HEK293 (cell line): ENCODE results near the gene TMEM151B.
A peak's percentile ranks its signal among the peaks of the same experiment; 100 is the strongest.

Experiments
- CTCF ChIA-PET: fragments of 350-600 bp; formaldehyde crosslinking; extraction: SDS; loops from one replicate; lab custom pipeline; 2021; ENCODE audit warnings: antibody characterized with exemption; lab: Yijun Ruan, JAX
- POLR2A ChIA-PET: fragments of 300-600 bp; formaldehyde crosslinking; extraction: SDS; loops from one replicate; lab custom pipeline; 2020; ENCODE audit warnings: antibody characterized with exemption, inconsistent platforms; lab: Yijun Ruan, JAX
- H3K27ac ChIP-seq: fragments of 200-500 bp; sonication (Bioruptor generic); 2 replicates; pipeline ENCODE4 v1.5.1; 2014; ENCODE audit warnings: low read depth, low read length, control low read depth, inconsistent platforms; ENCODE audit errors: extremely low read depth
- H3K36me3 ChIP-seq, 2 experiments: fragments of 200-500 bp in 1 of 2; sonication (Bioruptor generic) in 1 of 2; 1 replicate in 1 of 2; 2 replicates in 1 of 2; pipeline ENCODE4 v1.5.1; 2014 to 2017; ENCODE audit warnings: inconsistent platforms in 2 of 2, low read length in 2 of 2; ENCODE audit not compliant: control insufficient read depth in 2 of 2, insufficient read depth in 1 of 2
- H3K4me1 ChIP-seq: fragments of 200-500 bp; sonication (Bioruptor generic); 2 replicates; pipeline ENCODE4 v1.5.1; 2014; ENCODE audit warnings: mild to moderate bottlenecking, low read length, inconsistent platforms; ENCODE audit not compliant: control insufficient read depth, insufficient read depth
- H3K4me3 ChIP-seq: 2 replicates; pipeline ENCODE4 v1.5.1; 2011; ENCODE audit warnings: low read depth, mild to moderate bottlenecking, control low read depth, low read length, moderate library complexity
- H3K9me3 ChIP-seq: fragments of 200-500 bp; sonication (Bioruptor generic); 2 replicates; pipeline ENCODE4 v1.5.1; 2014; ENCODE audit warnings: low read depth, low read length, inconsistent platforms; ENCODE audit not compliant: control insufficient read depth, insufficient read depth
- GLIS1 ChIP-seq: fragments of 450-650 bp; formaldehyde crosslinking; IDR thresholded peaks from 2 replicates; pipeline ENCODE4 v1.5.1; 2016; ENCODE audit warnings: missing biosample characterization, missing genetic modification characterization
- MYNN ChIP-seq: fragments of 450-650 bp; formaldehyde crosslinking; IDR thresholded peaks from 2 replicates; pipeline ENCODE4 v1.5.1; 2016; ENCODE audit warnings: missing biosample characterization, missing genetic modification characterization, borderline replicate concordance
- SETDB1 ChIP-seq: IDR thresholded peaks from one replicate; pipeline ENCODE4 v1.6.1; 2017; ENCODE audit warnings: mild to moderate bottlenecking, low read length, moderate library complexity, mixed read lengths; ENCODE audit not compliant: insufficient read length
- TSHZ1 ChIP-seq: fragments of 450-650 bp; formaldehyde crosslinking; IDR thresholded peaks from 2 replicates; pipeline ENCODE4 v1.5.1; 2016; ENCODE audit warnings: missing biosample characterization, missing genetic modification characterization, borderline replicate concordance
- WT1 ChIP-seq: fragments of 450-650 bp; formaldehyde crosslinking; IDR thresholded peaks from 2 replicates; pipeline ENCODE4 v1.5.1; 2016; ENCODE audit warnings: missing biosample characterization, missing genetic modification characterization
- ZNF2 ChIP-seq: fragments of 450-650 bp; formaldehyde crosslinking; IDR thresholded peaks from 2 replicates; pipeline ENCODE4 v1.5.1; 2016; ENCODE audit warnings: missing biosample characterization, missing genetic modification characterization
- ZNF335 ChIP-seq: fragments of 450-650 bp; formaldehyde crosslinking; conservative IDR thresholded peaks from 2 replicates; pipeline ENCODE4 v1.5.1; 2016; ENCODE audit warnings: missing biosample characterization, missing genetic modification characterization
- ZNF518A ChIP-seq: fragments of 450-650 bp; formaldehyde crosslinking; conservative IDR thresholded peaks from 2 replicates; pipeline ENCODE4 v1.5.1; 2016; ENCODE audit warnings: low read depth, missing biosample characterization, missing genetic modification characterization
- ZNF560 ChIP-seq: fragments of 450-650 bp; formaldehyde crosslinking; IDR thresholded peaks from 2 replicates; pipeline ENCODE4 v1.5.1; 2017; ENCODE audit warnings: missing biosample characterization, missing genetic modification characterization, borderline replicate concordance
- ZNF600 ChIP-seq: fragments of 450-650 bp; formaldehyde crosslinking; IDR thresholded peaks from 2 replicates; pipeline ENCODE4 v1.5.1; 2016; ENCODE audit warnings: missing biosample characterization, missing genetic modification characterization
- ZNF670 ChIP-seq: fragments of 450-650 bp; formaldehyde crosslinking; IDR thresholded peaks from 2 replicates; pipeline ENCODE4 v1.5.1; 2016; ENCODE audit warnings: missing biosample characterization, missing genetic modification characterization, low read depth
- ZNF701 ChIP-seq: fragments of 450-650 bp; formaldehyde crosslinking; IDR thresholded peaks from 2 replicates; pipeline ENCODE4 v1.5.1; 2016; ENCODE audit warnings: missing biosample characterization, missing genetic modification characterization
- ZNF707 ChIP-seq: fragments of 450-650 bp; formaldehyde crosslinking; IDR thresholded peaks from 2 replicates; pipeline ENCODE4 v1.5.1; 2016; ENCODE audit warnings: missing biosample characterization, missing genetic modification characterization

Gene TMEM151B

GRCh38 chr6:44270526-44271405 is 516 bp downstream of the TMEM151B start (continued):
- TF ChIP-seq ZNF335 (tag by site-specific recombination): peak; percentile 41; the same call in 1 of the 2 replicates

- TF ChIP-seq ZNF335 (tag by site-specific recombination) (0 out of 2 replicates have a peak, but pooled peaks have one; percentile 2), ZNF707 (no peak)
- Histone ChIP-seq H3K4me1 (no peaks in the 10 kb centered on the region), H3K27ac (no peak overlapping the region), H3K36me3 (no peaks in the 10 kb centered on the region), H3K4me3 (no peak overlapping the region), H3K9me3 (no peaks in the 10 kb centered on the region)
- ChIA-PET CTCF (interaction anchor here (0.6 to 7.2 kb wide), 5 partner anchors 34 to 405 kb away, joined by 3 to 208 read pairs (median 4); partner anchors contain the start of gene AARS2), POLR2A (interaction anchor here (1.9 kb wide), 1 partner anchor 25 kb away, joined by 8 read pairs; the partner anchor contains the start of gene HSP90AB1)
These were observed 1.1 kb downstream of the TMEM151B start for GRCh38 chr6:44271406-44271723.

GRCh38 chr6:44271914-44272313 is 1.7 kb downstream of the TMEM151B start:
- H3K36me3 ChIP-seq: no peaks in the 10 kb centered on the region
- H3K27ac ChIP-seq: no peak overlapping the region
- no peaks in the 10 kb centered on the region for H3K9me3 ChIP-seq
- H3K4me3 ChIP-seq: no peak overlapping the region
- TF ChIP-seq ZNF701 (tag by site-specific recombination) (no peak), GLIS1 (tag by site-specific recombination) (peak; percentile 49; the same call in 1 of the 2 replicates)
- CTCF ChIA-PET: interaction anchor here (0.6 to 7.2 kb wide), 5 partner anchors 16 to 64 kb away, joined by 3 to 208 read pairs (median 4); partner anchors contain the start of gene AARS2
- H3K4me1 ChIP-seq: no peaks in the 10 kb centered on the region
- POLR2A ChIA-PET: no interaction called here

- TF ChIP-seq ZNF670 (no peak), ZNF335 (tag by site-specific recombination) (peak; percentile 68)
- H3K4me3 ChIP-seq: no peak overlapping the region
- CTCF ChIA-PET: interaction anchor here (0.6 to 7.2 kb wide), 4 partner anchors 17 to 63 kb away, joined by 3 to 208 read pairs (median 5); partner anchors contain the start of gene AARS2
- H3K4me1 ChIP-seq: no peaks in the 10 kb centered on the region
- H3K27ac ChIP-seq: no peak overlapping the region
- H3K36me3 ChIP-seq: no peaks in the 10 kb centered on the region
- POLR2A ChIA-PET: no interaction called here
- H3K9me3 ChIP-seq: no peaks in the 10 kb centered on the region
These were observed 2.3 kb downstream of the TMEM151B start for GRCh38 chr6:44272529-44272928.

GRCh38 chr6:44272999-44273566 is 2.8 kb downstream of the TMEM151B start:
- CTCF ChIA-PET: interaction anchor here (0.6 to 1.6 kb wide), 5 partner anchors 9 to 107 kb away, joined by 3 to 6 read pairs (median 4); partner anchors contain the start of gene AARS2
- Histone ChIP-seq H3K4me3 (no peak overlapping the region), H3K9me3 (no peaks in the 10 kb centered on the region), H3K27ac (no peak overlapping the region)
- TF ChIP-seq SETDB1 (no peak), WT1 (tag by site-specific recombination) (0 out of 2 replicates have a peak, but pooled peaks have one; percentile 28), ZNF560 (tag by site-specific recombination) (no peak), ZNF600 (peak; percentile 54; the same call in 1 of the 2 replicates), TSHZ1 (no peak), ZNF2 (no peak), ZNF518A (tag by site-specific recombination) (no peak), MYNN (tag by site-specific recombination) (no peak)
- TF ChIP-seq, all 188 proteins: peak for 2
- H3K36me3 ChIP-seq: no peaks in the 10 kb centered on the region
- POLR2A ChIA-PET: interaction anchor here (1.0 kb wide), 1 partner anchor 13 kb away, joined by 3 read pairs; no protein-coding TSS in a partner anchor
- H3K4me1 ChIP-seq: no peaks in the 10 kb centered on the region
